NCI-H2171 (cell line): ENCODE measurements around the gene KCTD12.
"Not testable (repeated sequence)": the region's sequence is repeated elsewhere in the genome, so short reads cannot be mapped to it uniquely, and the experiment has no call there.

Experiments used
- DNase-seq: peaks from one replicate; lab custom pipeline; 2025; lab: John Stamatoyannopoulos, UW

Gene KCTD12

GRCh38 chr13:76886292-76887075, at the start of gene KCTD12:
Gene KCTD12, minus strand, starts transcription at chr13:76886405. Its CDS starts 257 bp downstream, at chr13:76886148.
- peak; percentile 77 for DNase-seq

GRCh38 chr13:76934671-76935070, 48.5 kb upstream of the KCTD12 start:
- DNase-seq = peak; percentile 16

GRCh38 chr13:76932076-76932475, 45.9 kb upstream of the KCTD12 start:
- no peak for DNase-seq

- DNase-seq = peak; percentile 6
Observed at GRCh38 chr13:76929851-76930374, 43.7 kb upstream of the KCTD12 start.

GRCh38 chr13:76929320-76929719, 43.1 kb upstream of the KCTD12 start:
- DNase-seq = no peak

GRCh38 chr13:76928456-76928855, 42.3 kb upstream of the KCTD12 start:
- no peak for DNase-seq

GRCh38 chr13:76927955-76928354, 41.8 kb upstream of the KCTD12 start:
- DNase-seq = no peak

- DNase-seq = no peak
Observed at GRCh38 chr13:76925115-76925514, 38.9 kb upstream of the KCTD12 start.

- DNase-seq = no peak
Observed at GRCh38 chr13:76921516-76921915, 35.3 kb upstream of the KCTD12 start.

- DNase-seq = not testable (repeated sequence)
Observed at GRCh38 chr13:76917755-76918481, 31.7 kb upstream of the KCTD12 start.

- no peak for DNase-seq
Observed at GRCh38 chr13:76917095-76917494, 30.9 kb upstream of the KCTD12 start.

GRCh38 chr13:76913898-76914297, 27.7 kb upstream of the KCTD12 start:
- DNase-seq = no peak

- no peak for DNase-seq
Observed at GRCh38 chr13:76912476-76912875, 26.3 kb upstream of the KCTD12 start.

- DNase-seq = no peak
Observed at GRCh38 chr13:76904507-76904906, 18.3 kb upstream of the KCTD12 start.

- peak; percentile 61 for DNase-seq
Observed at GRCh38 chr13:76903544-76904162, 17.4 kb upstream of the KCTD12 start.

GRCh38 chr13:76899066-76899465, 12.9 kb upstream of the KCTD12 start:
- not testable (repeated sequence) for DNase-seq

- not testable (repeated sequence) for DNase-seq
Observed at GRCh38 chr13:76897171-76897570, 11.0 kb upstream of the KCTD12 start.

- no peak for DNase-seq
Observed at GRCh38 chr13:76894401-76895110, 8.4 kb upstream of the KCTD12 start.

- DNase-seq = no peak
Observed at GRCh38 chr13:76892488-76892887, 6.3 kb upstream of the KCTD12 start.

- no peak for DNase-seq
Observed at GRCh38 chr13:76890021-76890420, 3.8 kb upstream of the KCTD12 start.

GRCh38 chr13:76889254-76889653, 3.0 kb upstream of the KCTD12 start:
- DNase-seq = no peak

- no peak for DNase-seq
Observed at GRCh38 chr13:76888421-76888820, 2.2 kb upstream of the KCTD12 start.
